ENCODE results near the gene SIRT7. TPM values are rescaled to one million over a fixed set of nuclear protein-coding genes. Genes with fewer than 3 reads are reported as not detected.

The SIRT7 gene
- total RNA-seq, 4 donors from 2014 or later, result 14.3 to 24.1 (median 18.3) TPM

GRCh38 chr17:81878294-81878693 is 39.7 kb downstream of the SIRT7 start:
- no peaks in the 10 kb centered on the region for H3K4me1 ChIP-seq
- 73 to 82% methylated on average over 3 of the region's 3 CpGs for WGBS, 2 donors (ENCODE audit: low coverage in 1 of 2)

DNA sequence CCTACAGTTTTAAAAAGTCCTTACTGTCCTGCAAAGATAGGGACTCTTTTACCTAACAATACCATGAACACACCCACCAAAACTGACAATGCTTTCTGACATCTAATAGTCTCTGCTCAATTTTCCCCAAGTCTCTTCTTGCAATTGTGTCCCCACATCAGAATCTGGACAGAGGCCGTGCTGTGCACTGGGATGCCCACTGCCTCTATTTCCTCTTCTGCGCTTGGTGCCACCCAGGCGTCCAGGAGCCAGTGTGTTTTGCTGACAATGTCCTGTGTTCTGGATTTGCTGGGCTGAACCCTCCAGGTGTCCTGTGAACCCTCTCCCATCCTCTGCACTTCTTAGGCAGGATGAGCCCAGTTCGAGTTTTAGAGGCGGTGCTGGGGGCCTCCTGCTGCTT is 40.4 kb downstream of the SIRT7 start:
- Histone ChIP-seq H3K4me3 (no peak overlapping the region), H3K27ac (no peak overlapping the region), H3K4me1 (peaks cover 0 to 6% (median 5%) of the 10 kb centered on the region in 3 donors), H3K9me3 (no peaks in the 10 kb centered on the region), H3K27me3 (no peaks in the 10 kb centered on the region), H3K36me3 (peaks cover 0 to 52% of the 10 kb centered on the region in 2 donors)
- 82 to 89% methylated on average over 3 to 4 of the region's 5 CpGs for whole genome bisulfite sequencing, 2 donors (ENCODE audit: low coverage in 1 of 2)
- no peak for ATAC-seq
- TF ChIP-seq POLR2A (IDR thresholded peaks at IDR 0.05) (no peak), EP300 (IDR thresholded peaks at IDR 0.05) (no peak), POLR2AphosphoS5 (IDR thresholded peaks at IDR 0.05) (no peak)
- TF ChIP-seq, protein P1, sequence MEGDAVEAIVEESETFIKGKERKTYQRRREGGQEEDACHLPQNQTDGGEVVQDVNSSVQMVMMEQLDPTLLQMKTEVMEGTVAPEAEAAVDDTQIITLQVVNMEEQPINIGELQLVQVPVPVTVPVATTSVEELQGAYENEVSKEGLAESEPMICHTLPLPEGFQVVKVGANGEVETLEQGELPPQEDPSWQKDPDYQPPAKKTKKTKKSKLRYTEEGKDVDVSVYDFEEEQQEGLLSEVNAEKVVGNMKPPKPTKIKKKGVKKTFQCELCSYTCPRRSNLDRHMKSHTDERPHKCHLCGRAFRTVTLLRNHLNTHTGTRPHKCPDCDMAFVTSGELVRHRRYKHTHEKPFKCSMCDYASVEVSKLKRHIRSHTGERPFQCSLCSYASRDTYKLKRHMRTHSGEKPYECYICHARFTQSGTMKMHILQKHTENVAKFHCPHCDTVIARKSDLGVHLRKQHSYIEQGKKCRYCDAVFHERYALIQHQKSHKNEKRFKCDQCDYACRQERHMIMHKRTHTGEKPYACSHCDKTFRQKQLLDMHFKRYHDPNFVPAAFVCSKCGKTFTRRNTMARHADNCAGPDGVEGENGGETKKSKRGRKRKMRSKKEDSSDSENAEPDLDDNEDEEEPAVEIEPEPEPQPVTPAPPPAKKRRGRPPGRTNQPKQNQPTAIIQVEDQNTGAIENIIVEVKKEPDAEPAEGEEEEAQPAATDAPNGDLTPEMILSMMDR (IDR thresholded peaks at IDR 0.05), result no peak

More at GRCh38 chr17:81878294-81878693, 39.7 kb downstream of the SIRT7 start:
- TF ChIP-seq, protein P1 (IDR thresholded peaks at IDR 0.05), result no peak
- TF ChIP-seq POLR2A (IDR thresholded peaks at IDR 0.05), result no peak
- no peak for TF ChIP-seq POLR2AphosphoS5 (IDR thresholded peaks at IDR 0.05)
- TF ChIP-seq EP300 (IDR thresholded peaks at IDR 0.05), result no peak
- no peak for ATAC-seq
- Histone ChIP-seq H3K4me3 (no peak overlapping the region), H3K9me3 (no peaks in the 10 kb centered on the region), H3K27ac (no peak overlapping the region), H3K36me3 (peaks cover 0 to 59% of the 10 kb centered on the region in 2 donors), H3K27me3 (no peaks in the 10 kb centered on the region)

GRCh38 chr17:81871387-81872230 is 46.4 kb downstream of the SIRT7 start:
- peak; percentile 23 for ATAC-seq
- H3K9me3 ChIP-seq, result no peaks in the 10 kb centered on the region
- H3K4me1 ChIP-seq, result peaks cover 0 to 57% (median 35%) of the 10 kb centered on the region in 3 donors
- TF ChIP-seq, protein P1 (IDR thresholded peaks at IDR 0.05), result peak in 3 of 4 experiments; percentile 48 to 66 (median 55)
- TF ChIP-seq POLR2A (IDR thresholded peaks at IDR 0.05) (peak; percentile 93 to 95), EP300 (IDR thresholded peaks at IDR 0.05) (no peak), POLR2AphosphoS5 (IDR thresholded peaks at IDR 0.05) (no peak)
- WGBS, 2 donors (ENCODE audit: low coverage in 1 of 2), result 0% methylated on average over 7 of the region's 86 CpGs; no CpG with 5 or more reads in 1 of the 2 donors
- H3K27me3 ChIP-seq, result no peaks in the 10 kb centered on the region
- H3K36me3 ChIP-seq, result peaks cover 0 to 27% of the 10 kb centered on the region in 2 donors
- H3K4me3 ChIP-seq, result peak overlapping the region; percentile 54 to 80
- peak overlapping the region; percentile 82 to 99 (median 98) for H3K27ac ChIP-seq

DNA sequence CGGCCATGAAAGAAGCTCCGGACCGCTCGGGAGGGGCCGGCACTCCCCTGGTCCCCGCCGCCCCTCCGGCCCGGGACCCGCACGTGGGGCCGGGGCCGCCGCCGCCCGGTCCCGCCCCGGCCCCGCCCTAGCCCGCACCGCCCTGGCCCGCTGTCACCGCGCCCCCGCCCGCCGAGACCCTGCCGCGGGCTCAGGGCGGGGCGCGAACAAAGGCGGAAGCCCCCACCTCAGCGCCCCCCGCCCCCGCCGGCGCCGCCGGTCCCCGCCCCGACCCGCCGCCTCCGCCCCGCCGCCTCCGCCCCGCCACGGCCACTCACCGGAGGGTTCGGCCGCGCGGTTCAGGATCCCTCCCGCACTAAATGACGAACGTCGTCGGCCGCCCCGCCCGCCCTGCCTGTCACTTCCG is 47.0 kb downstream of the SIRT7 start, which contains the start of gene ARHGDIA:
TSS of gene ARHGDIA (minus strand) at position 357 of the 406 bp plus-strand sequence. CDS start 1,407 bp downstream, outside the sequence.
- no CpG with 5 or more reads among the region's 64 CpGs for WGBS, 2 donors (ENCODE audit: low coverage in 1 of 2)
- peak; percentile 81 for ATAC-seq
- H3K27me3 ChIP-seq, result no peaks in the 10 kb centered on the region
- H3K4me3 ChIP-seq, result peak within 1 kb of the TSS; percentile 54 to 80
- peaks cover 0 to 63% (median 35%) of the 10 kb centered on the region in 3 donors for H3K4me1 ChIP-seq
- H3K9me3 ChIP-seq, result no peaks in the 10 kb centered on the region
- TF ChIP-seq EP300 (IDR thresholded peaks at IDR 0.05), result no peak
- TF ChIP-seq, protein P1 (IDR thresholded peaks at IDR 0.05), result no peak
- TF ChIP-seq POLR2AphosphoS5 (IDR thresholded peaks at IDR 0.05), result peak; percentile 98
- TF ChIP-seq POLR2A (IDR thresholded peaks at IDR 0.05), result no peak
- H3K27ac ChIP-seq, result peak within 1 kb of the TSS; percentile 84 to 99 (median 98)
- H3K36me3 ChIP-seq, result peaks cover 0 to 29% of the 10 kb centered on the region in 2 donors

Measured in gastroesophageal sphincter (tissue), 4 donors.